HUES48 (cell line): ENCODE results near the gene MMP14.
"Not testable (repeated sequence)": the region's sequence is repeated elsewhere in the genome, so short reads cannot be mapped to it uniquely, and the experiment has no call there.

Experiments
- H3K27ac ChIP-seq: one replicate; pipeline ENCODE4 v1.7.0; 2013; ENCODE audit warnings: low read depth, low read length, inconsistent platforms
- H3K27me3 ChIP-seq: 2 replicates; pipeline ENCODE4 v1.6.1; 2013; ENCODE audit warnings: mild to moderate bottlenecking, low read length; ENCODE audit not compliant: control insufficient read depth, insufficient read depth
- H3K36me3 ChIP-seq: 2 replicates; pipeline ENCODE4 v1.6.1; 2013; ENCODE audit warnings: low read length; ENCODE audit not compliant: control insufficient read depth, insufficient read depth
- H3K4me1 ChIP-seq: 2 replicates; pipeline ENCODE4 v1.6.1; 2013; ENCODE audit warnings: mild to moderate bottlenecking, low read length; ENCODE audit not compliant: control insufficient read depth, insufficient read depth
- H3K4me3 ChIP-seq: 2 replicates; pipeline ENCODE4 v1.5.1; 2013; ENCODE audit warnings: mild to moderate bottlenecking, low read depth, low read length
- H3K9ac ChIP-seq: 2 replicates; pipeline ENCODE4 v1.6.1; 2013; ENCODE audit warnings: mild to moderate bottlenecking, low read depth, low read length, moderate library complexity
- H3K9me3 ChIP-seq: 2 replicates; pipeline ENCODE4 v1.6.1; 2013; ENCODE audit warnings: low read length; ENCODE audit not compliant: control insufficient read depth, insufficient read depth

MMP14 gene

DNA sequence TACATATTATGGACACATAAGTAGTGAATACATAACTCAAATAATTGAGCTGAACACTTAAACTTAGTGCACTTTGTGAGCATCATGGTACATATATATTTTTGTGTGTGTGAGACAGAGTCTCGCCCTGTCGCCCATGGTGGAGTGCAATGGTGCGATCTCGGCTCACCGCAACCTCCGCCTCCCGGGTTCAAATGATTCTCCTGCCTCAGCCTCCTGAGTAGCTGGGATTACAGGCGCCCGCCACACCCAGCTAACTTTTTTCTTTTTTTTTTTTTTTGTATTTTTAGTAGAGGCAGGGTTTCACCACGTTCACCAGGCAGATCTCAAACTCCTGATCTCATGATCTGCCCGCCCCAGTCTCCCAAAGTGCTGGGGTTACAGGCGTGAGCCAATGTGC is 15.8 kb downstream of the MMP14 start:
- not testable (repeated sequence) for H3K9me3 ChIP-seq, H3K36me3 ChIP-seq, H3K9ac ChIP-seq, H3K4me3 ChIP-seq, H3K27me3 ChIP-seq, H3K27ac ChIP-seq
- H3K4me1 ChIP-seq = peaks cover 25% of the 10 kb centered on the region

DNA sequence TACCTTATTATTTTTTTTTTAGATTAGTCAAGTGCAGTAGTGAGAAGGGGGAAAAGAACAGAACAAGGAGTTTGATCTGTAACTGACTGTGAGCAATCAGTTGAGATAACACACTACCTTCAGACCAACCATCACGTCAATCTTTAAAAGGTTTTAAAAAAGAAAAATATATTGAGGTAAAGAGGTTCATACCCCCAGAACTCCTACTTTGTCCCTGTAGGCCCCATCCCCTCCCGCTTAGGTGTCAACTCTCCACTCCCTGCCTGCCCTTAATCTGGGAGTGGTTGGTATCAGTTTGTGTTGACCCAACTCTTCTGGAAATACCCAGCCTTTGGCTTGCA is 16.2 kb downstream of the MMP14 start:
- H3K36me3 ChIP-seq = no peaks in the 10 kb centered on the region
- H3K4me3 ChIP-seq = no peak overlapping the region
- H3K27ac ChIP-seq = no peak overlapping the region
- no peaks in the 10 kb centered on the region for H3K9me3 ChIP-seq
- H3K27me3 ChIP-seq = no peaks in the 10 kb centered on the region
- peaks cover 25% of the 10 kb centered on the region for H3K4me1 ChIP-seq
- no peak overlapping the region for H3K9ac ChIP-seq

DNA sequence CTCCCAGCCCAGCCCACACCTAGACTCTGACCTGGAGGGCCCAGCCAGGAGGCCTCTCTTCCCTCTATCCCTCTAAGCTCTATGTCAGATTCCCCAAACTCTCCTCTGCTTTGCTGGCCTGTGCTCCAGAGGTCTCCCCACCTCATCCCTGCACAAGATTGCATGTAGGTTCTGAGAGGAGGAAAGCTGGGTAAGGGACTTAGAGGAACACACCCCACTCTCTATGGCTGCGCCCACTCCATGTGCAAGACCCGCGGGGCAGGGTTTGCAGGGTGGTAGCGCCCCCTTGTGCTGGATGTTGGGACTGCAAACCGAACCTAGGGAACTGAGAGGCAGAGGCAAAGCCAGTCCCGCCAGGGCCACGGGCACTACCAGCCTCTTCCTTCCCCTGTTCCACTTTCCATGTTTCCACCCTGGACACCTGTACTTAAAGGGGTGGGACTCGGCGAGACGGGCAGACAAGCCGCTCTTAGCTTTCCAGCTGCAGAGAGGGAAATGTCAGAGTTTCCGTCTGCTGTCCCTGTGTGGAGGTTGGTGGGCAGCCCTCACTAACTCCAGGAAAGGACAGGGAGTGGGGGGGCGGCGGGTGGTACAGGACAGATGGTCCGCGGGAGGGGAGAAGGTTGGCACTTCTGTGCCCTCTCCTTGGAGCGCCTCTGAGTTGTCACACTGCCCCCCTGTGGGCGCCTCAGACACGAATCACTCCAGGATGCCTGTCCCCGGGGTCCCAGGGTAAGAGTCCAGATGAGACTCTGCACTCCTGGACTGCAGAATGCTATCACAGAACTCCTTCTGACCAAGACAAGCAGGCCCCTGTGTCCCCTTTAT is 16.8 kb downstream of the MMP14 start:
- Histone ChIP-seq H3K27ac (no peak overlapping the region), H3K9me3 (no peaks in the 10 kb centered on the region), H3K27me3 (no peaks in the 10 kb centered on the region), H3K4me3 (peak overlapping the region; percentile 63), H3K9ac (peak overlapping the region; percentile 69), H3K36me3 (no peaks in the 10 kb centered on the region), H3K4me1 (peaks cover 19% of the 10 kb centered on the region)

DNA sequence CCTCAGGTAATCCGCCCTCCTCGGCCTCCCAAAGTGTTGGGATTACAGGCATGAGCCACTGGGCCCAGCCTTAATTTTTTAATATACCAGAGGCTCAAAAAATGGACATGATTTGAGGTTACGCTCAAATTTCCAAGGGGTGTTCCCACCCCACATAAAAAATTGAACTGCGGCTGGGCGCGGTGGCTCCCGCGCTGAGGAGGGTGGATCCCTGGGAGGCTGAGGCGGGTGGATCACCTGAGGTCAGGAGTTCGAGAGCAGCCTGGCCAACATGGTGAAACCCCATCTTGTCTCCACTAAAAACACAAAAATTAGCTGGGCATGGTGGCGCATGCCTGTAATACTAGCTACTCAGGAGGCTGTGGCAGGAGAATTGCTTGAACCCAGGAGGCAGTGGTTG is 17.9 kb downstream of the MMP14 start:
- not testable (repeated sequence) for H3K4me3 ChIP-seq, H3K4me1 ChIP-seq, H3K9me3 ChIP-seq, H3K27ac ChIP-seq, H3K9ac ChIP-seq, H3K36me3 ChIP-seq, H3K27me3 ChIP-seq

DNA sequence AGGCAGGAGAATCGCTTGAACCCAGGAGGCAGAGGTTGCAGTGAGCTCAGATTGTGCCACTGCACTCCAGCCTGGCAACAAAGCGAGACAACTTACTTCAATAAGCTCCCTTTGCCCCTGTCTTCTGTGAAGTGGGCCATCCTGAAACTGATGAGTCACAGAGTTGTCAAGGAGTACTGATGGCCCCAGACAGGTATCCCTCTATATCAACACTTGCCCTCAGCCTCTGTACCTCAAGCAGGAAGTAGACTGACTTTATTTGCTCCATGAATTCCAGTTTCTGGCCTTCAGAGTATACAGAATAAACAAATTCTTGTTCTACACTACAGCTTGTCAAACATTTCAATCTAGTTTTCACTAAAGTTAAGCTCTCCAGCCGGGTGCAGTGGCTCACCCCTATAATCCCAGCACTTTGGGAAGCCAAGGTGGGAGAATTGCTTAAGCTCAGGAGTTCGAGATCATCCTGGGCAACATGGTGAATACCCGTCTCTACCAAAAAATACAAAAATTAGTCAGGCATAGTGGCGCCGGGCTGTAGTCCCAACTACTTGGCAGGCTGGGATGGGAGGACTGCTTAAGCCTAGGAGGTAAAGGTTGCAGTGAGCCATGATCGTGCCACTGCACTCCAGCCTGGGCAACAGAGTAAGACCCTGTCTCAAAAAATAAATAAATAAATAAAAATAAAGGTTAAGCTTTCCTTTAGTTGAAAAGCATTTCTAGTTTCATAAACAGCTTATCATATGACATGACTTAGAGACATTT is 18.8 kb downstream of the MMP14 start:
- no peak overlapping the region for H3K9ac ChIP-seq
- H3K4me1 ChIP-seq = peaks cover 6% of the 10 kb centered on the region
- H3K27me3 ChIP-seq = no peaks in the 10 kb centered on the region

DNA sequence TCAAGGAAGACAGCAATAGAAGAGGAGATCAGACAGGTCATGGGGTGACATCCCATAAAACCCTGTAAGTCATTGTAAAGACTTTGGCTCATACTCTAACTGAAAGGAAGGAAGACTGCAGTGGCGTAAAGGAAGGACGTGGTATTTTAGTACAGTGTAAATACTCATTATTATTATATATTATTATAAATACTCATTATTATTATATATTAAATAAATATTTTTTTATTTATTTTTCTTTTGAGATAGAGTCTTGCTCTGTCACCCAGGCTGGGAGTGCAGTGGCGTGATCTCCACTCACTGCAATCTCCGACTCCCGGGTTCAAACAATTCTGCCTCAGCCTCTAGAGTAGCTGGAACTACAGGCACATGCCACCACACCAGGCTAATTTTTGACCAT is 20.0 kb downstream of the MMP14 start:
- Histone ChIP-seq H3K27ac (no peak overlapping the region), H3K36me3 (no peaks in the 10 kb centered on the region), H3K9ac (no peak overlapping the region), H3K27me3 (no peaks in the 10 kb centered on the region), H3K4me3 (no peak overlapping the region), H3K4me1 (peaks cover 6% of the 10 kb centered on the region), H3K9me3 (no peaks in the 10 kb centered on the region)

More for the DNA sequence above, 18.8 kb downstream of the MMP14 start:
- H3K9me3 ChIP-seq = no peaks in the 10 kb centered on the region
- no peak overlapping the region for H3K27ac ChIP-seq
- no peak overlapping the region for H3K4me3 ChIP-seq
- H3K36me3 ChIP-seq = no peaks in the 10 kb centered on the region

DNA sequence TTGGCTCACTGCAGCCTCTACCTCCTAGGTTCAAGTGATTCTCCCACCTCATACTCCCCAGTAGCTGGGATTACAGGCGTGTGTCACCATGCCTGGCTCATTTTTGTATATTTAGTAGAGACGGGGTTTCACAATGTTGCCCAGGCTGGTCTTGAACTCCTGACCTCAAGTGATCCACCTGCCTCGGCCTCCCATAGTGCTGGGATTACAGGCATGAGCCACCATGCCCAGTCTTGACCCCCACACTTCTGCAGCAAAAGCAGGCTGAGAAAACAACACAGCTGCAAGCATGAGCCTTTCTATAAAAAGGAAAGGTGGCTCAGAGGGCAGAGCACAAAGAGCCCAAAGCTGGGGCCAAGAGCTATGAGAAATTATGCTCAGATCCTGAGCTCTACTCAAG is 24.0 kb downstream of the MMP14 start:
- H3K36me3 ChIP-seq, H3K4me3 ChIP-seq, H3K9ac ChIP-seq, H3K4me1 ChIP-seq, H3K27me3 ChIP-seq, H3K27ac ChIP-seq, H3K9me3 ChIP-seq: not testable (repeated sequence)

DNA sequence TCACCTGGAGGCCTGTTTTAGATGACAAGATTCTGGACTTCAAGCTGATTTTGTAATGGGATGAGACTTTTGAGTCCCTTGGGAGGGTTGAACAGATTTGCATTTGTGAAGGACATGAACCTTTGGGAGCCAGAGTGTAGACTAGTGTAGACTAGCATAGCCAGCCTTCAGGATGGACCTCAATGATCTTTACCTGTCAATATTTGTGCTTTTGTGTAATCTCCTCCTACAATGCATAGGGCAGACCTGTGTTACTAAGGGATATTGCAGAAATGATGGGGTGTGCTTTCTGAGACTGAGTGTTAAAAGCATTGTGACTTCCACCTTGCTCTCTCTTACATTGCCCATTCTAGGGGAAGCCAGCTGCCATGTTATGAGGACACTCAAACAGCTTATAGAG is 25.3 kb downstream of the MMP14 start:
- H3K4me1 ChIP-seq = no peaks in the 10 kb centered on the region
- no peaks in the 10 kb centered on the region for H3K9me3 ChIP-seq
- no peak overlapping the region for H3K27ac ChIP-seq
- no peaks in the 10 kb centered on the region for H3K36me3 ChIP-seq
- H3K27me3 ChIP-seq = no peaks in the 10 kb centered on the region
- H3K9ac ChIP-seq = no peak overlapping the region
- H3K4me3 ChIP-seq = no peak overlapping the region

DNA sequence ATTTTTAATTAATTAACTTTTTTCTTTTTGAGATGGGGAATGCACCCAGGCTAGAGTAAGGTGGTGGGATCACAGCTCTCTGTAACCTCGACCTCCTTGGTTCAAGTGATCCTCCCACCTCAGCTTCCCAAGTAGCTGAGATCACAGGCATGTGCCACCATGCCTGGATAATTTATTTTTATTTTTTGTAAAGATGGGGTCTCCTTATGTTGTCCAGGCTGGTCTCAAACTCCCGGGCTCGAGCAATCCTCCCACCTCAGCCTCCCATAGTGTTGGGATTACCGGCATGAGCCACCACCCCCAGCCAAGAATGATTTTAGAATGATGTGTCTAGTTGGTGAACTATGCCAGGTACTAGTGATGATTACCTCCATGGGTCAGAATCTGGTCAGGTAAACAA is 28.6 kb downstream of the MMP14 start:
- Histone ChIP-seq H3K36me3 (no peaks in the 10 kb centered on the region), H3K9me3 (no peaks in the 10 kb centered on the region), H3K9ac (no peak overlapping the region), H3K4me1 (no peaks in the 10 kb centered on the region), H3K27me3 (no peaks in the 10 kb centered on the region), H3K4me3 (no peak overlapping the region), H3K27ac (no peak overlapping the region)

DNA sequence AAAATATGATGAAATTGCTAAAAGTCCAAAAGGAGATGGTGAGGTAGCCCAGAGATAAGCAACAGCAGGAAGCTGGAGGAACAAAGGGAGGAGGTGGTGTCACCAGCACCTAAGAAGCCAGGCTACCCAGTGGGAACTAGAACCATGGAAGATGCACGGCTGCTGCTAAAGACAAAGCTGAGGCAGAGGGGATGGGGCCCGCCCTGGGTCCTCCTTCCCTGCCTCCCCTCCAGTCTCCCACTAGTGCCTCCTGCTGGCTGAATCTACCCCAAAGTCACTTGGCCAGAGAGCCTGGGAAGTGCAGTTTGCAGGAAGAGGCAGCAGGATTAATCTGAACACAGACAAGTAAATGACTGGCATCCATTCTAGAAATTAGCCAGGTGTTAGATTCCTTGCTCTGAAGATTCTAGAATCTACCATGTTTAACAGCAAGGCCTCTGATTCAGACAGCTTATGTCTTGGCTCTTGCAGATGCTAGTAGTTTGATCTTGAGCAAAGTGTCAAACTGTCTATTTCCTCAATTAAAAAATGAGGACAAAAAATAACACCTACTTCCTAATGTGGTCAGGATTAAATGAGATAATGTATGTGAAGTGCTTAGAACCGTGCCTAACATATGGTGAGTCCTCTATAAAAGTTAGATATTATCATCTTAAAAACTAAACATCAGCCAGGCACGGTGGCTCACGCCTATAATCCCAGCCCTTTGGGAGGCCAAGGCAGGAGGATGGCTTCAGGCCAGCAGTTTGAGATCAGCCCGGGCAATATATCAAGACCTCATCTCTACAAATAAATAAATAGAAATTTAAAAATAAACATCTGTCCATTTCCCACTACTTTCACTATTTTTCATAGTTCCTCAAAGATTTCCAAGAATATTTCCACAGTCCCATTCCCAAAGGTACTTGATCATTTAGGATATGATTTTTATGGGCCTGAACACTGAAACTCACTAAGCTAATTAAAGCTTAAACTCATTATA is 29.3 kb downstream of the MMP14 start:
- Histone ChIP-seq H3K4me3 (no peak overlapping the region), H3K27me3 (no peaks in the 10 kb centered on the region), H3K9ac (no peak overlapping the region), H3K9me3 (no peaks in the 10 kb centered on the region), H3K4me1 (peaks cover 4% of the 10 kb centered on the region), H3K27ac (no peak overlapping the region), H3K36me3 (no peaks in the 10 kb centered on the region)
